ENCODE measurements around the gene DCAF4. TPM values are rescaled to one million over a fixed set of nuclear protein-coding genes. Genes with fewer than 3 reads are reported as not detected.

Gene DCAF4
- total RNA-seq, 1 donor from 2014 or later, result 21.1 TPM

- DNase-seq (no peak), ATAC-seq (no peak)
- H3K36me3 ChIP-seq, result peaks cover 58% of the 10 kb centered on the region
- H3K4me3 ChIP-seq, result no peak overlapping the region
- no peaks in the 10 kb centered on the region for H3K4me1 ChIP-seq
- H3K27ac ChIP-seq, result no peak overlapping the region
- H3K9me3 ChIP-seq, result no peaks in the 10 kb centered on the region
- H3K27me3 ChIP-seq, result no peaks in the 10 kb centered on the region
- no peak for TF ChIP-seq CTCF (IDR thresholded peaks at IDR 0.05)
- intact Hi-C loops (cut with DNase I), result no loop called here
These were observed 13.4 kb downstream of the DCAF4 start for GRCh38 chr14:72939630-72940029.

GRCh38 chr14:72941286-72941985 is 15.2 kb downstream of the DCAF4 start:
- DNase-seq, result no peak
- intact Hi-C loops (cut with DNase I), result no loop called here
- H3K4me1 ChIP-seq, result no peaks in the 10 kb centered on the region
- no peaks in the 10 kb centered on the region for H3K9me3 ChIP-seq
- no peak overlapping the region for H3K27ac ChIP-seq
- no peak for TF ChIP-seq CTCF (IDR thresholded peaks at IDR 0.05)
- peaks cover 61% of the 10 kb centered on the region for H3K36me3 ChIP-seq
- no peak for ATAC-seq
- H3K4me3 ChIP-seq, result no peak overlapping the region
- H3K27me3 ChIP-seq, result no peaks in the 10 kb centered on the region

GRCh38 chr14:72942934-72943333 is 16.7 kb downstream of the DCAF4 start:
- H3K27me3 ChIP-seq, result no peaks in the 10 kb centered on the region
- peaks cover 70% of the 10 kb centered on the region for H3K36me3 ChIP-seq
- H3K4me3 ChIP-seq, result no peak overlapping the region
- H3K9me3 ChIP-seq, result no peaks in the 10 kb centered on the region
- intact Hi-C loops (cut with DNase I), result no loop called here
- ATAC-seq (no peak), DNase-seq (no peak)
- TF ChIP-seq CTCF (IDR thresholded peaks at IDR 0.05), result no peak
- H3K4me1 ChIP-seq, result no peaks in the 10 kb centered on the region
- no peak overlapping the region for H3K27ac ChIP-seq

GRCh38 chr14:72943876-72944430 is 17.7 kb downstream of the DCAF4 start:
- intact Hi-C loops (cut with DNase I), result no loop called here
- H3K4me1 ChIP-seq, result no peaks in the 10 kb centered on the region
- TF ChIP-seq CTCF (IDR thresholded peaks at IDR 0.05), result no peak
- peaks cover 60% of the 10 kb centered on the region for H3K36me3 ChIP-seq
- no peak overlapping the region for H3K27ac ChIP-seq
- no peak overlapping the region for H3K4me3 ChIP-seq
- no peaks in the 10 kb centered on the region for H3K27me3 ChIP-seq
- no peaks in the 10 kb centered on the region for H3K9me3 ChIP-seq
- ATAC-seq (no peak), DNase-seq (no peak)

- ATAC-seq (no peak), DNase-seq (no peak)
- Histone ChIP-seq H3K4me3 (no peak overlapping the region), H3K36me3 (peaks cover 46% of the 10 kb centered on the region), H3K27me3 (no peaks in the 10 kb centered on the region), H3K27ac (no peak overlapping the region), H3K4me1 (no peaks in the 10 kb centered on the region), H3K9me3 (no peaks in the 10 kb centered on the region)
- intact Hi-C loops (cut with DNase I), result no loop called here
- no peak for TF ChIP-seq CTCF (IDR thresholded peaks at IDR 0.05)
These were observed 19.2 kb downstream of the DCAF4 start for GRCh38 chr14:72945356-72946027.
